Endothelial cell of umbilical vein (primary cell): ENCODE data around the gene AXDND1. TPM values are rescaled to one million over a fixed set of nuclear protein-coding genes. Genes with fewer than 3 reads are reported as not detected.
A peak's percentile ranks its signal among the peaks of the same experiment; 100 is the strongest.

Experiments used
- BruUV-seq: library from RNA; stranded (reverse); fragments of 400-500 nt; replicated peaks from 2 replicates; lab custom pipeline; 2021; lab: Mats Ljungman, UMichigan
- CTCF ChIA-PET: fragments of 300-600, 350-600 bp; sonication (Branson Sonifier 250); formaldehyde crosslinking; loops from one replicate; lab custom pipeline; 2021; ENCODE audit warnings: antibody characterized with exemption, inconsistent platforms; lab: Charles Lee
- POLR2A ChIA-PET: fragments of 300-600, 350-600 bp; sonication (Branson Sonifier 250); formaldehyde crosslinking; loops from one replicate; lab custom pipeline; 2021; ENCODE audit warnings: antibody characterized with exemption, inconsistent platforms; lab: Charles Lee
- DNase-seq: peaks from one replicate; pipeline ENCODE4 v3.0.0-alpha.2; 2011; ENCODE audit warnings: low read depth, low spot score
- FAIRE-seq: peaks from 2 replicates; lab custom pipeline; 2011; peaks lifted over from hg19 to GRCh38; lab: Jason Lieb, UNC
- H2AFZ ChIP-seq: 2 replicates; pipeline ENCODE4 v1.6.0; 2012; ENCODE audit warnings: low read depth, low read length, control low read depth, inconsistent platforms
- H3K27ac ChIP-seq: 2 replicates; pipeline ENCODE4 v1.5.1; 2011; ENCODE audit warnings: low read depth, mild to moderate bottlenecking, control low read depth, low read length, moderate library complexity; ENCODE audit not compliant: insufficient read depth
- H3K27me3 ChIP-seq, 2 experiments: 2 replicates each; pipeline versions ENCODE4 v1.6.0 to v1.6.1; 2011; ENCODE audit warnings: low read length in 2 of 2, mixed read lengths in 1 of 2; ENCODE audit not compliant: control insufficient read depth in 2 of 2, insufficient read depth in 2 of 2
- H3K36me3 ChIP-seq, 2 experiments: 2 replicates in 1 of 2; 3 replicates in 1 of 2; pipeline ENCODE4 v1.5.1; 2011; ENCODE audit warnings: low read length in 2 of 2, mild to moderate bottlenecking in 1 of 2, moderate library complexity in 1 of 2; ENCODE audit not compliant: control insufficient read depth in 2 of 2, insufficient read depth in 2 of 2; ENCODE audit errors: extremely low read depth in 1 of 2
- H3K4me1 ChIP-seq: 3 replicates; pipeline ENCODE4 v1.5.1; 2011; ENCODE audit warnings: mild to moderate bottlenecking, low read length; ENCODE audit not compliant: control insufficient read depth, insufficient read depth; ENCODE audit errors: extremely low read depth
- H3K4me2 ChIP-seq: 2 replicates; pipeline ENCODE4 v1.6.1; 2011; ENCODE audit warnings: low read length, control low read depth, mixed read lengths; ENCODE audit not compliant: insufficient read depth
- H3K4me3 ChIP-seq, 3 experiments: fragments of 200-600 bp in 1 of 3; sonication (generic), shearing (Covaris generic) in 1 of 3; replicated peaks in 1 of 3; 2 replicates each; pipeline ENCODE4 v1.5.1; 2011 to 2016; ENCODE audit warnings: control low read depth in 3 of 3, low read length in 3 of 3, mild to moderate bottlenecking in 2 of 3, inconsistent platforms in 1 of 3, low read depth in 1 of 3, moderate library complexity in 1 of 3; ENCODE audit not compliant: insufficient read depth in 1 of 3
- H3K79me2 ChIP-seq: 2 replicates; pipeline ENCODE4 v1.6.0; 2012; ENCODE audit warnings: low read length, inconsistent platforms; ENCODE audit not compliant: control insufficient read depth, insufficient read depth
- H3K9ac ChIP-seq: replicated peaks from 2 replicates; pipeline ENCODE3; 2011; ENCODE audit warnings: low read length, control low read depth; ENCODE audit not compliant: insufficient read depth; ENCODE audit errors: extremely low read depth
- H3K9me1 ChIP-seq: replicated peaks from 3 replicates; pipeline ENCODE4 v1.6.0; 2011; ENCODE audit warnings: mild to moderate bottlenecking, low read length; ENCODE audit not compliant: control insufficient read depth, insufficient read depth; ENCODE audit errors: extremely low read depth
- H3K9me3 ChIP-seq: replicated peaks from 2 replicates; pipeline ENCODE4 v1.5.1; 2012; ENCODE audit warnings: low read length, inconsistent platforms; ENCODE audit not compliant: control insufficient read depth, insufficient read depth
- H4K20me1 ChIP-seq: replicated peaks from 2 replicates; pipeline ENCODE3; 2011; ENCODE audit warnings: mild to moderate bottlenecking, low read length; ENCODE audit not compliant: control insufficient read depth, insufficient read depth; ENCODE audit errors: extremely low read depth
- CTCF ChIP-seq, 2 donors: IDR thresholded peaks; 1 replicate in 1 of 2; 2 replicates in 1 of 2; pipeline ENCODE4 v1.5.1; 2011; ENCODE audit warnings: low read length in 2 of 2, mild to moderate bottlenecking in 2 of 2, moderate library complexity in 2 of 2, control low read depth in 1 of 2, inconsistent platforms in 1 of 2, low read depth in 1 of 2; ENCODE audit not compliant: insufficient read depth in 1 of 2; ENCODE audit errors: extremely low read depth in 1 of 2
- EZH2 ChIP-seq: IDR thresholded peaks from 2 replicates; pipeline ENCODE4 v1.6.1; 2012; ENCODE audit warnings: borderline replicate concordance, low read depth, mild to moderate bottlenecking, moderate library complexity, low read length, inconsistent platforms; ENCODE audit not compliant: severe bottlenecking
- FOS ChIP-seq: IDR thresholded peaks from 2 replicates; pipeline ENCODE4 v1.6.1; 2011; ENCODE audit warnings: mild to moderate bottlenecking, low read length, moderate library complexity, borderline replicate concordance; ENCODE audit not compliant: insufficient read depth
- GATA2 ChIP-seq: IDR thresholded peaks from 2 replicates; pipeline ENCODE4 v1.7.0; 2011; ENCODE audit warnings: low read depth, mild to moderate bottlenecking, moderate library complexity, mixed read lengths, low read length; ENCODE audit not compliant: insufficient read length, insufficient read depth
- JUN ChIP-seq: IDR thresholded peaks from 2 replicates; pipeline ENCODE4 v1.6.1; 2011; ENCODE audit warnings: borderline replicate concordance, low read depth; ENCODE audit not compliant: insufficient read length, insufficient read depth
- MAX ChIP-seq: IDR thresholded peaks from 2 replicates; pipeline ENCODE4 v1.6.1; 2011; ENCODE audit not compliant: insufficient read depth, insufficient read length
- MYC ChIP-seq: IDR thresholded peaks from one replicate; pipeline ENCODE4 v1.6.1; 2011; ENCODE audit warnings: mild to moderate bottlenecking, low read depth, low read length
- POLR2A ChIP-seq: IDR thresholded peaks from 2 replicates; pipeline ENCODE4 v1.6.1; 2012; ENCODE audit warnings: low read depth, mild to moderate bottlenecking, control low read depth, low read length
- POLR2AphosphoS5 ChIP-seq: IDR thresholded peaks from 2 replicates; pipeline ENCODE4 v1.6.1; 2012; ENCODE audit warnings: low read depth, mild to moderate bottlenecking, control low read depth, low read length, moderate library complexity; ENCODE audit not compliant: insufficient read depth
- dilution Hi-C: fragments of 300-500 bp; cut with MboI; formaldehyde crosslinking; loops from one replicate; pipeline ENCODE4 v1.15.0; 2019; ENCODE audit warnings: low sequenced_read_pairs; ENCODE audit not compliant: extremely low pct_ligation_motif_present
- intact Hi-C: fragments of 100-400 bp; cut with micrococcal nuclease; formaldehyde crosslinking; loops from one replicate; pipeline ENCODE4 v1.10.0; 2022
- polyA plus RNA-seq, 4 experiments: library from polyadenylated mRNA; depleted of rRNA in 3 of 4; stranded (reverse) in 3 of 4; unstranded in 1 of 4; fragments of >200 nt; gene quantifications; 2 replicates each; pipeline versions ENCODE4 v1.2.1 to v1.2.3, GENCODE V29; 2011 to 2012; ENCODE audit warnings: missing spikeins in 1 of 4
- total RNA-seq: library from RNA; stranded (reverse); gene quantifications from 2 replicates; pipeline ENCODE4 v1.2.3, GENCODE V29; 2021

Gene AXDND1
- total and polyA plus RNA-seq, 2 donors (not counting 3 experiments of a cell fraction or from before 2014, with no cell fraction given): 0.17 TPM; not detected in 1

GRCh38 chr1:179575497-179576314 lies 209.9 kb downstream of the AXDND1 start, which contains the start of gene NPHS2:
TSS of gene NPHS2 (minus strand) at chr1:179575948. CDS start at chr1:179575864, 84 bp downstream.
- no peak within 1 kb of the TSS for H2AFZ ChIP-seq
- intact Hi-C loops: no loop called here
- no TSS peak for BruUV-seq
- H3K79me2 ChIP-seq: no peaks in the 10 kb centered on the region
- H3K36me3 ChIP-seq: no peaks in the 10 kb centered on the region
- H3K4me1 ChIP-seq: no peaks in the 10 kb centered on the region
- POLR2A ChIA-PET: no interaction called here
- H3K9me1 ChIP-seq: no peaks in the 10 kb centered on the region
- CTCF ChIA-PET: no interaction called here
- H3K4me2 ChIP-seq: no peak within 1 kb of the TSS
- TF ChIP-seq EZH2: peak; percentile 88
- TF ChIP-seq POLR2AphosphoS5: no peak
- no peak within 1 kb of the TSS for H3K9ac ChIP-seq
- FAIRE-seq: no peak
- dilution Hi-C loops: no loop called here
- no peaks in the 10 kb centered on the region for H3K9me3 ChIP-seq
- H3K27me3 ChIP-seq: peaks cover 36 to 47% of the 10 kb centered on the region in 2 experiments
- DNase-seq: no peak
- H3K27ac ChIP-seq: no peak within 1 kb of the TSS
- no peaks in the 10 kb centered on the region for H4K20me1 ChIP-seq
- H3K4me3 ChIP-seq: no peak within 1 kb of the TSS

- FAIRE-seq: no peak
- H3K79me2 ChIP-seq: no peaks in the 10 kb centered on the region
- no peaks in the 10 kb centered on the region for H3K9me3 ChIP-seq
- ChIA-PET CTCF (interaction anchor here (1.1 kb wide), 1 partner anchor 233 kb away, joined by 3 read pairs; no protein-coding TSS in a partner anchor), POLR2A (no interaction called here)
- dilution Hi-C loops (no loop called here), intact Hi-C loops (no loop called here)
- no peak overlapping the region for H3K9ac ChIP-seq
- H3K4me2 ChIP-seq: no peak overlapping the region
- no peak overlapping the region for H3K27ac ChIP-seq
- peaks cover 36 to 47% of the 10 kb centered on the region in 2 experiments for H3K27me3 ChIP-seq
- no peak overlapping the region for H3K4me3 ChIP-seq
- no peaks in the 10 kb centered on the region for H3K4me1 ChIP-seq
- BruUV-seq: no TSS peak
- H4K20me1 ChIP-seq: no peaks in the 10 kb centered on the region
- no peaks in the 10 kb centered on the region for H3K9me1 ChIP-seq
- TF ChIP-seq JUN (no peak), EZH2 (no peak), MAX (no peak), FOS (no peak), CTCF (IDR thresholded peaks at IDR 0.05; ENCODE audit: extremely low read depth in 1 of 2, insufficient read depth in 1 of 2, low read depth in 1 of 2, low read length in 2 of 2) (no peak), POLR2A (no peak), MYC (no peak), GATA2 (no peak)
- no peak overlapping the region for H2AFZ ChIP-seq
- H3K36me3 ChIP-seq: no peaks in the 10 kb centered on the region
- DNase-seq: no peak
Measured at GRCh38 chr1:179576509-179576908, 210.7 kb downstream of the AXDND1 start.
